HG02588 (cell line): ENCODE results near the gene MAP4.
"Not testable (repeated sequence)": the region's sequence is repeated elsewhere in the genome, so short reads cannot be mapped to it uniquely, and the experiment has no call there.

Experiments
- ATAC-seq: cut with Tn5 transposase; IDR thresholded peaks from one replicate; pipeline ENCODE4 v1.9.1; 2021; ENCODE audit warnings: mild to moderate bottlenecking, moderate library complexity; ENCODE audit not compliant: unreplicated experiment

The MAP4 gene

DNA sequence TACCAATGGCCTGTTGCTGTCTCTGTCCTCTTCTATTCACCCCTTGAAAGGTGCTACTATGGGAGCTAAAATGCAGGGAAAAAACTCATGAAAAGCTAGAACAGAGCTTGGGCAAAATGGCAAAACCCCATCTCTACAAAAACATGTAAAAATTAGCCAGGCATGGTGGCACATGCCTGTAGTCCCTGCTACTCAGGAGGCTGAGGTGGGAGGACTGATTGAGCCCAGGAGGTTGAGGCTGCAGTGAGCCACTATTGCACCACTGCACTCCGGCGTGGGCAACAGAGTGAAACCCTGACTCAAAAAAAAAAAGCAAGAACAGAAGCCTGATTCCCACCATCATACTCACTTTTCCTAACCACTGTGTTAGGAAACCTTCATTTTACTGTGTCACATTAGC, 1.9 kb downstream of the MAP4 start:
- no peak for ATAC-seq

DNA sequence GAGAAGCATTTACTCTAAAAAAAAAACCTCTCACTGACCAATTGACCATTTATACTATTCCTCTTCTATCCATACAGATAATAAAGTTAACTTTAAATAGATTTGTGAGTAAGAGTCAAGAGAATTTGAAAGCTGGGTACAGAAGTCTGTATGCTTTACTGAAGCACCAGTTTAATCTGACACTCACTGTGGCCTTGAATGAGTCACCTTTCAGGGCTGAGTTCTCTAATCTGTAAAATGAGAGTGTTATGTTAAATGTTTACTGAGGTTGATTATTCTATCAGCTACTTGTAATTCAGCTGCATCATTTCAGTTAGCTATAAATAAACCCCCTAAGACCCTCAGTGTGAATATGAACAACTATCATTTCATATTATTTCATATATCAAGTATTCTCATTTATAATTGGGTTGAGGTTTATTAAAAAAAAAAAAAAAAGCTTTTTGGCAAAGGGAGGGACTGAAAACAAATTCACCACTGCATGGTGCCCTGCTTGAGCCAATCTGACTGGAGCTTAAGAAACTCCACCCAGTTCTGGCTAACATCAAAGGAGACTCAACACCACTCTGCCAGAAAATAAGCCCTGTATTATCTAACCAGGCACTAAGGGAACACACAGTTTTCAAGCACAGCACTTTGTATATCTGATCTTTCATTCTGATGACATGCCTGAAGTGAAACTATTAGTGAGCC, 2.8 kb downstream of the MAP4 start:
- no peak for ATAC-seq

DNA sequence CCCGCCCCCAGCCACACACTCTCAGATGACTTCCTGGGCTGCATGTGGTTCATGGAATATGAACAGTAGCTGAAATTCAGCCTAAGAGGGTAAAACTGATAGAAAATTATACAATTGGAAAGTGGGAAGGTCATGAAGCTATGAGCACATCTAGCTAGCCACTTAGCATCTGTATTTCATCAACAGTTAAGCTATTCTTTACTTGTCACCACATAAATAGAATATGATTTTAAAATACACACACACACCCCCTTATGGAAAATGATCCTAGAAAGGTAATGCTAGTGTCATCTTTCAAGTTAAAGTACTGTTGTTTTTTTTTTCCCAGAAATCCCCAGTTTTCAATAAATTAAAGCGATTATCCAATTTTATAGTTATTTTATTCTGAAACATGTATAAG, 3.6 kb downstream of the MAP4 start:
- ATAC-seq, result no peak

DNA sequence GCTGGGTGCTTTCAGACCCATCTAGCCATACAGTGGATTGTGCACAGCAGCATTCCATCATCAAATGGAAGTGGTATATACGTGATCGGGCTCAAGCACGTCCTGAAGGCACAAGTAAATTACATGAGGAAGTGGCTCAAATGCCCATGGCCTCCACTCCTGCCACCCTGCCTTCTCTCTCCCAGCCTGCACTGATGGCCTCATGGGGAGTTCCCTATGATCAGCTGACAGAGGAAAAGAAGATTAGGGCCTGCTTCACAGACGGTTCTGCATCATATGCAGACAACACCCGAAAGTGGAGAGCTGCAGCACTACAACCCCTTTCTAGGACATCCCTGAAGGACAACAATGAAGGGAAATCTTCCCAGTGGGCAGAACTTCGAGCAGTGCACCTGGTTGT, 8.2 kb downstream of the MAP4 start:
- ATAC-seq, result not testable (repeated sequence)

DNA sequence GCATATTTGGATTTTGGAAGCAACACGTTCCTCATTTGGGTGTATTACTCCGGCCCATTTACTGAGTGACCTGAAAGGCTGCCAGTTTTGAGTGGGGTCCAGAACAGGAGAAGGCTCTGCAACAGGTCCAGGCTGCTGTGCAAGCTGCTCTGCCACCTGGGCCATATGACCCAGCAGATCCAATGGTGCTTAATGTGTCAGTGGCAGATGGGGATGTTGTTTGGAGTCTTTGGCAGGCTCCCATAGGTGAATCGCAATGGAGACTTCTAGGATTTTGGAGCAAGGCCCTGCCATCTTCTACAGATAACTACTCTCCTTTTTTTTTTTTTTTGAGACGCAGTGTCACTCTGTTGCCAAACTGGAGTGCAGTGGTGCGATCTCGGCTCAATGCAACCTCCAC, 8.9 kb downstream of the MAP4 start:
- ATAC-seq, result not testable (repeated sequence)

DNA sequence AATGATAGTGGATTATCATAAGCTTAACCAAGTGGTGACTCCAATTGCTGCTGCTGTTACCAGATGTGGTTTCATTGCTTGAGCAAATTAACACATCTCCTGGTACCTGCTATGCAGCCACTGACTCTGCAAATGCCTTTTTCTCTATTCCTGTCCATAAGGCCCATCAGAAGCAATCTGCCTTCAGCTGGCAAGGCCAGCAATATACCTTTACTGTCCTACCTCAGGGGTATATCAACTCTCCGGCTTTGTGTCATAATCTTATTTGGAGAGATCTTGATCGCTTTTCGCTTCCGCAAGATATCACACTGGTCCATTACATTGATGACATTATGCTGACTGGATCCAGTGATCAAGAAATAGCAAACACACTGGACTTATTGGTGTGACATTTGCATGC, 9.4 kb downstream of the MAP4 start:
- ATAC-seq, result not testable (repeated sequence)

DNA sequence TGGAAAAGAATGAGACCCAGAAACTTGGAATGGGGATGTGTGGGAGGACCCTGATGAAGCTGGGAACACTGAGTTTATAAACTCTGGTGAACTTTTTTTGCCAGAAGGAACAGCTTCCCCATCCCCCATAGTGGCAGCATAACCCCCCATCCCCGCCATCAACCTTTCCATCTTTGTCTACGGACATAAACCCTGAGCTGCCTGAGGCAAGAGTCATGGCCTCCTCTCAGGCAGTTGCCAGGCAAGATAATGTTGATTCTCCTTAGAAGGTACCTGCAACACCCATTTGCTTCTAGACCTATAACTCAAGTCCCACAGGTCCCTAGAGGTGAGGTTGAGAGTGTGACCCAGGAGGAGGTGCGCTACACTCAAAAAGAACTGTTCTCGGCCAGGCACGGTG, 11.5 kb downstream of the MAP4 start:
- no peak for ATAC-seq

DNA sequence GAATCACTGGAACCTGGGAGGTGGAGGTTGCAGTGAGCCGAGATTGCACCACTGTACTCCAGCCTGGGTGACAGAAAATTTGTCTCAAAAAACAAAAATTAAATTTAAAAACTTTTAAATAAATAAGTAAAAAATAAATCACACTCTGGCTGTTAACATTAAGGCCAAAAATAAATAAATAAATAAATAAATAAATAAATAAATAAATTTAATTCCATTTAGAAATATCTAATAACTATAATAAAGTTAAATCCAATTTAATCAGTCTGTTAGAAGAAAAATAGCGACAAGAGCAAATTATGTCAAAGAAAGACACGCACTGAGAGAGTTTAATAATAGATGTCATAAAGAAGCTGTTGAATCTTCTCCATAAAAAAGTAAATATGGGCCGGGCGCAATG, 13.4 kb downstream of the MAP4 start:
- no peak for ATAC-seq

DNA sequence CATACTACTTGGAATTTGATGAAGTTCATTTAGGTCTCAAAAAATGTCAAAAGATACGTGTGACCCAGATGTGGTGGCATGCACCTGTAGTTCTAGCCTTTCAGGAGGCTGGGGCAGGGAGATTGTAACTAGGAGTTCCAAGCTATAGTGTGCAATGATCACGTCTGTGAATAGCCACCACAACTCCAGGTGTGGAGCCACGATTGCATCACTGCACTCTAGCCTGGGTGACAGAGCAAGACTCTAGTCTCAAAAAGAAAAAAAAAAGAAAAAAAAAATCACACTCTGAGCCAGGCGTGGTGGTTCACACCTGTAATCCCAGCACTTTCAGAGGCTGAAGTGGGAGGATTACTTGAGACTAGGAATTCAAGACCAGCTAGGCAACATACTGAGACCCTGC, 14.2 kb downstream of the MAP4 start:
- ATAC-seq, result no peak

DNA sequence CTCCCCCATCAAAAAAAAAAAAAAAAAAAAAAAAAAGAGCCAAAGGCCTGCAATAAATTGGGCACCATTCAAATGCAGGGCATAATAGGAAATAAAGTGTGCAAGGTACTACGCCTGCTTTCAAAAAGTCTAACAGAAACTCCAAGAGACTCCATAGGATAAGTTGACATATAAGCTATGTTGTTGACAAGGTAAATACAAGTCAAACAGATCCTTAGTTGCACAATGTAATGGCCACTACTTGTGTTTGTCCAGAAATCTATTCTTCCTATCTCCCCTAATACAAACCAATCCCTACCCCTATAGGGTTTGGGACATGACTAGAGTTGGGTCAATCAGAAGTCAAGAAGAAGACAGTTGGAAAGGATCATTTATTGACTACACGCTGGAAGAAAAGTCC, 16.0 kb downstream of the MAP4 start:
- no peak for ATAC-seq

DNA sequence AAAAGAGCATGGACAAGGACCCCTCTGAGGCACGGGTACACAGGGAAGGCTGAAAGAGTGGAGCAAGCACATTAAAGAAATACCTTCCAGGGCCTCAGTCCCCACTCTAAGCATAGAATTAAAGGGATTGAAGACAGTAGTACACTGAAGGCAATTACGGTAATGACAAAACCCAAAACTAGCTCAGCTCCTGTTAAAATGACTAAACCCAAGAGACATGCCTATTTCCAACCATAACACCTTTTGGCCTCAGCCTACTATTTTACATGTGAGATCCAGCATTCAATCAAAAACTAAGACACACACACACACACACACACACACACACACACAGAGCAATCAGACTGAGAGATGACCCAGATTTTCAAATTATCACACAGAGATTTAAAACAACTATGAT, 19.8 kb downstream of the MAP4 start:
- no peak for ATAC-seq

DNA sequence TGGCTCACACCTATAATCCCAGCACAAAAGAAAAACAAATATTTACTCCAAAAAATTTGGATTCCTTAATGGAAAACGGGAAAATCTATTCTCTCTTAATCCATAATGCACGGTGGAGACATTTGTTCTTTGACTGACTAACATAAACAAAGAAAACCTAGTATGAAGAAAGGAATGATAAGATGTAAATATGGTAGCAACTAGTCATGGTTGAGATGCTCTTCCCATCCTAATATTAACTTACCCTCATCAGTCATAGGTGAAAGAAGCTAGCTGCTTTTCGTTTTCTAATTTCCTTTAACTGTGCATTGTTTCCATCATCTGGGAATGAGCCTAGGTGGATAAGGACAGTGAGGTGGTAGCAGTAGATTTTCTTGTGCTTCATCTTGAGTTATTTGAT, 22.0 kb downstream of the MAP4 start:
- ATAC-seq, result no peak

DNA sequence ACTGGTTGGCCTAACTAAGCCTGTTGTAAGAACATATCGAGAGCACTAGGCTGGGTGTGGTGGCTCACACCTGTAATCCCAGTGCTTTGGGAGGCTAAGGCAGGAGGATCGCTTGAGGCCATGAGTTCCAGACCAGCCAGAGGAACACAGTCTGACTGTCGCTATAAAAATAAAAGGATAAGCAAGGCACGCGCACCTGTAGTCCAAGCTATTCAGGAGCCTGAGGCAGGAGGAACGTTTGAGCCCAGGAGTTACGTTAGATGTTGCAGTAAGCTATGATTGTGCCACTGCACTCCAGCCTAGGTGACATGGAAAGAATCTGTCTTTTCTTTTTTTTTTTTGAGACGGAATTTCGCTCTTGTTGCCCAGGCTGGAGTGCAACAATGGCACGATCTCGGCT, 24.9 kb downstream of the MAP4 start:
- ATAC-seq, result no peak

DNA sequence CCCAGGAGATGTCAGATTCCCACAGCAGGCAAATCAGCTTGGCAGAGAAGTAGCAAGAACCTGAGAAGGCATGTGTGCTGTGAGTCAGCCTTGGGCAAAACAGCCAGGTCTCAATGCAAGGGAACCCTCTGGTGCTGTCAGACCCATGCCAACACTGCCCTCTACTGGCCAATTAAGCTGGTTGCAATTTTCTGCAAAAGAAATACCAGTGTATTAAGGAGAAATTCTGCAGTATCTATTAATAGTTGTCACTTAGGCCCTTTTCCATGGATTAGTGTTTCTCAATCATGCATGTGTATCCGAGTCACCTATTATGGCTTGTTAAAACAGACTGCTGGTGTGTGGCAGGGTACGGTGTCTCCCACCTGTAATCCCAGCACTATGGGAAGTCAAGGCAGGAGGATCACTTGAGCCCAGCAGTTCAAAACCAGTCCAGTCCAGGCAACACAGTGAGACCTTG, 26.2 kb downstream of the MAP4 start:
- ATAC-seq, result no peak

DNA sequence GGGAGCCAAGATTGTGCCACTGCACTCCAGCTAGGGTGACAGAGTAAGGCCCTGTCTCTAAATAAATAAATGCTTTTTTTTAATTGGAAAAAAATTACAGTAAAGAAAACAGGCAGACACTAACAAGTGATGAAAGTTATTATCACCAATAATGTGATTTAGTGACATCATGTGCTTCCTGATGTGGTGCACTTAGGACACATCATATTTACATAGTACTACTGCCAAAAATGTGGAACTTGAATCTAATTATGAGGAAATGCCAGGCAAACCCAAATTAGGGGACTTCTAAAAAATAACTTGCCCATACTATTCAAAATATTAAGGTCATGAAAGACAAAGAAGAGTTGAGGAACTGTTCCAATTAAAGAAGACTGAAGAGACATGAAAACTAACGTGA, 30.8 kb downstream of the MAP4 start:
- no peak for ATAC-seq

DNA sequence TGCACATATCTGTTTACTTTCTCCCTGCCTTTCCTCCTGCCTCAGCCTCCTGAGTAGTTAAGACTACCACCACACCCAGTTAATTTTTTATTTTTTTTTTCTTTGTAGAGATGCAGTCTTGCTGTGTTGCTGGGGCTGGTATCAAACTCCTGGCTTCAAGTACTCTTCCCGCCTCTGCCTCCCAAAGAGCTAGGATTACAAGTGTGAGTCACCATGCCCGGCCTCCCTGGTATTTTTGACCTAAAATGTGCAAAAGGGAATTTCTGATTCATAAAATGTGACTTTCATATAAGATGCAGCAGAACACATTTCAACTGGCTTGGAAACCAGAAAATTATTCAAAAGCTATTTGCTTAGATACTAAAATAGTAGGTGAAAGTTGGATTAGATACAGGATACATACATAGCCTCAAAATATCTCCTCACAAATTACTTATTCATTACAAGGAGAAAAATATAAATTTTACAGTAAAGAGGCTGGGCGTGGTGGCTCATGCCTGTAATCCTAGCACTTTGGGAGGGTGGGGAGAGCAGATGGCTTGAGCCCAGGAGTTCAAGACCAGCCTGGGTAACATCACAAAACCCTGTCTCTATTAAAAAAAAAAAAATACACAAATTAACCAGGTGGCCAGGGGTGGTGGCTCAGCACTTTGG, 32.0 kb downstream of the MAP4 start:
- ATAC-seq, result no peak

DNA sequence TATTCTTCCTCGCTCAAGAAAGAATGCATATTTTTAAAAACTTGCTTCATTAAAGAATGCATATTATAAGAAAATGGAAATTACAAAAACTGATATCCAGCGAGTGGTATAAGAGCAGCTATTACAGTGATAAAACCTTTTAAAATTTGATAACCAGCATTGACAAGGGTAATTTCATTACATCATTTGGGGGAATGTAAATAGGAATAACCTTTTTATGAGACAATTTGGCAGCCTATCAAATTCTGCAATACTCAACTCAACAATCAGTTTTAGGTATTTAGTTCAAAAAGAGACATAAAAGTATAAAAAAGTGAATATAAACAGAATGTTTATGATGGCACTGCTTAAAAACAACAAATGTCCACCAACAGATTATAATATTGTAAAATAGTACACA, 35.4 kb downstream of the MAP4 start:
- no peak for ATAC-seq

DNA sequence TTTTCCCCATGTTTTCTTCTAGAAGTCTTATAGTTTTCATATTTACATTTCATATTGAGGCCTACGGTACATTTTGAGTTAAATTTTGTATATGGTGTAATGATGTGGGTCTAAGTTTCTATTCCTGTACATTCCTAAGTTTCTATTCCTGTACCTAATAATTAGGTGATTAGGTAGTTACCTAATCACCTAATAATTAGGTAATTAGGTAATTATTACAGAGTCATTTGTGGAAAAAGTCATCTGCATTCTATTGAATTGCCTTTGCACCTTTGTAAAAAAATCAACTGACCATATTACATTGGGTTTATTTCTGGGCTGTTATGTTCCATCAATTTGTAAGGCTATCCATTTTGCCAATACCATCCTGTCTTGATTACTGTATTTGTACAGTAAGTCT, 37.1 kb downstream of the MAP4 start:
- no peak for ATAC-seq

DNA sequence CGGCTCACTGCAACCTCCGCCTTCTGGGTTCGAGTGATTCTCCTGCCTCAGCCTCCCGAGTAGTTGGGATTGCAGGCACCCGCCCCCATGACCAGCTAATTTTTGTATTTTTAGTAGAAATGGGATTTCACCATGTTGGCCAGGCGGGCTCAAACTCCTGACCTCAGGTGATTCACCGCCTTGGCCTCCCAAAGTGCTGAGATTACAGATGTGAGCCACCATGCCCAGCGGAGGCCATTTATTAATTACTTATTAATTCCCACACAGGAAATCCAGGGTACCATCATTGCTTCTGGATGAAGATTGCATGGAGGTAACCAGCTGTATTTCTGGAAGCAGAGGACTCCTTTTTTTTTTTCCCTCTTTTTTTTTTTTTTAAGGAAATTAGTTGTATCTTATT, 37.8 kb downstream of the MAP4 start:
- ATAC-seq, result no peak

DNA sequence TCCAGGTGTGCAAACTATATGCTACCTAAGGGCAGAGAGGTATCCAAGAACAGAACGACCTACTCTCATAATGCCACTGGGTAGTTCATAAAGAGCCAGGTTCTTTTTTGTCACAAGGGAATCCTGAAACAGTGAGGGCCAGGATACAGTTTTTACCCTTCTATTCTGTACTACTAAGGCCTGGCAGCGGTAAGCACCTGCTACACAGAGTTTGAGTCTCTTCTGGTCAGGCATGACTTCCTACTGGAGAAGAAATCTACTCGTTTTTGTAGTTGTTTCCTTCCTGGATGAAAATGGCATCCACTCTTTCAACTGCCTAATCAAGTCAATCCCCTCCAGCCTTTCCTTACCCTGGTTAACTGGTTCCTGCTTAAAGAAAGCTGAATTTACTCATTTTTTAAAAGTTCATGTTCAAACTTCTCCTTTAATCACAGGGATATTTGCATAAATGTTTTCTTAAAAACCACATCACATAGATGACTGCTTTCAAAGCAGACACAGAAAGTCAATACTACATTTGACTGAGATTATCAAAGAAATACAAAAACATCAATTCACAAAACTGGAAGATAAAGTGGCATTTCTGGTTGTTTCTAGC, 40.0 kb downstream of the MAP4 start:
- ATAC-seq, result no peak

DNA sequence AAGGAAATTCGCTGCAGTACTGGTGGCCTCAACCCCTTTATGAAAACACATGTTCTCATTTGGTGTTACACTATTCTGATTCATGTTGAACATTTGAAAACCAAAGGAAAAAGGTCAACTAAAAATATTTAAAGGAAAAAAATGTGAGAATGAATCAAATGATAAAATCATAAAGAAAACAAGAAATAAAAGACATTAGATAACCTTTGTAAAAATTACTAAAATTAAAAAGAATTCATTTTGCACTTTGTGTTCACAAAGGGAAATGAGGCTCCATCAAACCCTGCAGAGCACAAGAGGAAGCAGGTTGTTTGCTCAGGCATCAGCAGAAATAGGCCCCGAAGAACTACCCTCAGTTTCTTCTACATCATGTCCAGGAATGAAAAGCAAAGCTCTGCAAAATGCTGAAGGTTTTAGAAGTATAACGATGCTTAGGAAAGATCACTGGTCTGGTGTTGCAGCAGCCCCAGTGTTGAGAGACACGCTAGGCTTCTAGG, 41.2 kb downstream of the MAP4 start:
- no peak for ATAC-seq

DNA sequence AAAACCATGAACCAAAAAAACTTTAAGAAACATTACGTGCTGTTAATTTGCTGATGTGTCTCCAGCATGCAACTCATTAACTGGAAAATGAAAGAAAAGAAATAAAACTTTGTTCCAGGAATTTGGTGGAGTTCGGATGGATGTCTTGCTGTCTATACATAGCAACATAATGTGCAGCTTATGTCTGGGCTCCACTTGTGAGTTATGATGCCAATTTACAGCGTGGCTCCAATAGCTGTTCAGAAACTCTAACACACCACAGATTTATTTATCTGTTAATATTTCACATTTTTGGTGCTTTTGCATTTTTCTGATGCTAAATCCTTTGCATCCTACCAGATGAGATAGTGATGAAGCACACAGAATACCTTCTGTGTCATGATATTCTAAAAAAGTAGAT, 45.1 kb downstream of the MAP4 start:
- no peak for ATAC-seq
